Mucosa of rectum (tissue), 2 donors: ENCODE data around the gene PACSIN2.

Source experiments
- H3K27ac ChIP-seq, 2 donors: one replicate each; pipeline ENCODE4 v1.7.0; 2013; ENCODE audit warnings: inconsistent platforms in 2 of 2, low read depth in 2 of 2, low read length in 2 of 2
- H3K27me3 ChIP-seq, 2 donors: one replicate each; pipeline ENCODE4 v1.7.0; 2013; ENCODE audit warnings: low read length in 2 of 2; ENCODE audit not compliant: control insufficient read depth in 2 of 2, insufficient read depth in 2 of 2
- H3K36me3 ChIP-seq, 2 donors: one replicate each; pipeline ENCODE4 v1.7.0; 2013; ENCODE audit warnings: low read length in 2 of 2; ENCODE audit not compliant: control insufficient read depth in 2 of 2, insufficient read depth in 2 of 2
- H3K4me1 ChIP-seq, 2 donors: one replicate each; pipeline ENCODE4 v1.7.0; 2013; ENCODE audit warnings: low read length in 2 of 2, mild to moderate bottlenecking in 1 of 2; ENCODE audit not compliant: control insufficient read depth in 2 of 2, insufficient read depth in 2 of 2
- H3K4me3 ChIP-seq, 2 donors: one replicate each; pipeline ENCODE4 v1.7.0; 2013; ENCODE audit warnings: low read length in 2 of 2
- H3K9ac ChIP-seq, 2 donors: one replicate each; pipeline ENCODE4 v1.7.0; 2013; ENCODE audit warnings: low read length in 2 of 2, low read depth in 1 of 2, mild to moderate bottlenecking in 1 of 2
- H3K9me3 ChIP-seq, 2 donors: one replicate each; pipeline ENCODE4 v1.7.0; 2013; ENCODE audit warnings: low read length in 2 of 2; ENCODE audit not compliant: control insufficient read depth in 2 of 2
- donor health status: healthy.
- donor health status: Normal muscosa, but diverticular disease.

PACSIN2 gene

DNA sequence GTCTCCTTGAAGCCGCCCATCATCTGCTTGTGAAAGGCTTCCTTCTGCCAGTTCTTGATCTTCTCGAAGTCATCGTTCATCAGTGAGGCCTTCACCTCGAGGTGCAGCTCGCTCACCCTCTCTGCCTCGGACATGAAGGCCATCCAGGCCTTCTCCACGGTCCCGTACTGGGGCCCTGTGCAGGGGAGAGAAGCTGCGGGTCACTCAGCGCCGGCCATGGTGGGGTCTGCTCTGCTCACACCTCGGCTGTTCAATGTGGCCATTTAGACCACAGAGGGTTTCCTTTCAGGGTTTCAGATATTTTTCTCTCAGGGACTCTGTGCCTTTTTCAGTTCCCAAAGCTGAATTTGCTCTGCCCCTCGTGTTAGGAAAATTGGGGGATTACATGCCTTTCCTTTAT, 123.9 kb downstream of the PACSIN2 start:
- H3K27me3 ChIP-seq: no peaks in the 10 kb centered on the region
- H3K27ac ChIP-seq: no peak overlapping the region
- H3K4me1 ChIP-seq: peaks cover 24 to 43% of the 10 kb centered on the region in 2 donors

GRCh38 chr22:42889304-42889703, 125.6 kb downstream of the PACSIN2 start:
- Histone ChIP-seq H3K4me3 (no peak overlapping the region), H3K9ac (no peak overlapping the region), H3K27me3 (no peaks in the 10 kb centered on the region), H3K27ac (peak overlapping the region; percentile 66 to 76), H3K36me3 (peaks cover 50 to 60% of the 10 kb centered on the region in 2 donors), H3K9me3 (no peaks in the 10 kb centered on the region), H3K4me1 (peaks cover 21 to 43% of the 10 kb centered on the region in 2 donors)

More for the DNA sequence above, 123.9 kb downstream of the PACSIN2 start:
- no peak overlapping the region for H3K9ac ChIP-seq
- peaks cover 36 to 45% of the 10 kb centered on the region in 2 donors for H3K36me3 ChIP-seq
- no peaks in the 10 kb centered on the region for H3K9me3 ChIP-seq
- no peak overlapping the region for H3K4me3 ChIP-seq

GRCh38 chr22:42887523-42888507, 127.1 kb downstream of the PACSIN2 start:
- Histone ChIP-seq H3K36me3 (peaks cover 62 to 66% of the 10 kb centered on the region in 2 donors), H3K4me3 (no peak overlapping the region), H3K9ac (peak overlapping the region in 1 of 2 donors; percentile 47), H3K4me1 (peaks cover 24 to 43% of the 10 kb centered on the region in 2 donors), H3K9me3 (no peaks in the 10 kb centered on the region), H3K27ac (peak overlapping the region; percentile 69 to 76), H3K27me3 (no peaks in the 10 kb centered on the region)

DNA sequence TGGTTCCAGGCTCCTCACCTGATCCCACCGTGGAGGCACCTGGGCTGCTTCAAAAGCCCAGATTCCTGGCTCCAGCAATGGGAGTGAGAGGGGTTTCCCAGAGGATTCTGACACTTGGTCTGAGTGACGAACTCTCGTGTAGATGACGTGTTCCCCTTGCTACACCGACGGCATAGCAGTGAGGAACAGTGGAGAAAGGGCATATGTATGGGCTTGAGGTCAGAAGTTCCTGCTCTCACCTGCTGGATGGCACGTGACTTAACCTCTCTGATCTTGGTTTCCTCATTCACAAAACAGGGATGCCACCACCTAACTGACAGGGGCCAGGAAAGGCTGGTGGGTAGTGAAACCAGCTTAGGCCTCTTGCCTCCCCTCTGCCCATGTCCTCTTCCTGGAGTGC, 127.8 kb downstream of the PACSIN2 start:
- H3K27me3 ChIP-seq: no peaks in the 10 kb centered on the region
- peak overlapping the region; percentile 69 to 76 for H3K27ac ChIP-seq
- peaks cover 20 to 42% of the 10 kb centered on the region in 2 donors for H3K4me1 ChIP-seq
- H3K4me3 ChIP-seq: no peak overlapping the region
- no peaks in the 10 kb centered on the region for H3K9me3 ChIP-seq
- peaks cover 62 to 67% of the 10 kb centered on the region in 2 donors for H3K36me3 ChIP-seq
- peak overlapping the region; percentile 1 to 47 for H3K9ac ChIP-seq

- Histone ChIP-seq H3K9me3 (no peaks in the 10 kb centered on the region), H3K4me1 (peaks cover 20 to 41% of the 10 kb centered on the region in 2 donors), H3K36me3 (peaks cover 66 to 78% of the 10 kb centered on the region in 2 donors), H3K4me3 (no peak overlapping the region), H3K9ac (no peak overlapping the region), H3K27me3 (no peaks in the 10 kb centered on the region), H3K27ac (no peak overlapping the region)
These were observed 129.5 kb downstream of the PACSIN2 start for GRCh38 chr22:42885446-42885845.

- H3K27ac ChIP-seq: no peak overlapping the region
These were observed 130.2 kb downstream of the PACSIN2 start for GRCh38 chr22:42884616-42885375.

GRCh38 chr22:42883970-42884369, 131.0 kb downstream of the PACSIN2 start:
- H3K27ac ChIP-seq: no peak overlapping the region

More at GRCh38 chr22:42884616-42885375, 130.2 kb downstream of the PACSIN2 start:
- peaks cover 20 to 41% of the 10 kb centered on the region in 2 donors for H3K4me1 ChIP-seq
- H3K36me3 ChIP-seq: peaks cover 72 to 80% of the 10 kb centered on the region in 2 donors
- no peak overlapping the region for H3K4me3 ChIP-seq
- H3K27me3 ChIP-seq: no peaks in the 10 kb centered on the region
- H3K9me3 ChIP-seq: no peaks in the 10 kb centered on the region
- no peak overlapping the region for H3K9ac ChIP-seq

GRCh38 chr22:42883121-42883520, 131.8 kb downstream of the PACSIN2 start:
- Histone ChIP-seq H3K4me3 (no peak overlapping the region), H3K4me1 (peaks cover 10 to 27% of the 10 kb centered on the region in 2 donors), H3K9me3 (no peaks in the 10 kb centered on the region), H3K27ac (peak overlapping the region; percentile 61 to 63), H3K36me3 (peaks cover 78% of the 10 kb centered on the region in 2 donors), H3K27me3 (no peaks in the 10 kb centered on the region), H3K9ac (peak overlapping the region in 1 of 2 donors; percentile 28)

More at GRCh38 chr22:42883970-42884369, 131.0 kb downstream of the PACSIN2 start:
- Histone ChIP-seq H3K36me3 (peaks cover 77 to 78% of the 10 kb centered on the region in 2 donors), H3K4me3 (no peak overlapping the region), H3K9ac (no peak overlapping the region), H3K27me3 (no peaks in the 10 kb centered on the region), H3K9me3 (no peaks in the 10 kb centered on the region), H3K4me1 (peaks cover 18 to 35% of the 10 kb centered on the region in 2 donors)

- peaks cover 5 to 17% of the 10 kb centered on the region in 2 donors for H3K4me1 ChIP-seq
- peak overlapping the region; percentile 33 to 62 for H3K27ac ChIP-seq
- peaks cover 82 to 84% of the 10 kb centered on the region in 2 donors for H3K36me3 ChIP-seq
- no peak overlapping the region for H3K4me3 ChIP-seq
- no peaks in the 10 kb centered on the region for H3K9me3 ChIP-seq
- H3K27me3 ChIP-seq: no peaks in the 10 kb centered on the region
- H3K9ac ChIP-seq: peak overlapping the region in 1 of 2 donors; percentile 28
These were observed 132.8 kb downstream of the PACSIN2 start for GRCh38 chr22:42881982-42882656.
